A549 treated with CpdA at 1 μM for 4 hours (cell line): Measurements from ENCODE around the gene SH2D1B. TPM values are rescaled to one million over a fixed set of nuclear protein-coding genes. Genes with fewer than 3 reads are reported as not detected.

Experiments used
- total RNA-seq: library from RNA; stranded (reverse); fragments of 200-300 nt; extraction: Qiagen RNA extraction; gene quantifications from 5 replicates; pipeline ENCODE4 v1.2.3, GENCODE V29; 2022; ENCODE audit warnings: low read depth

The SH2D1B gene, protein sequence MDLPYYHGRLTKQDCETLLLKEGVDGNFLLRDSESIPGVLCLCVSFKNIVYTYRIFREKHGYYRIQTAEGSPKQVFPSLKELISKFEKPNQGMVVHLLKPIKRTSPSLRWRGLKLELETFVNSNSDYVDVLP
- 0.10 to 0.30 TPM (median 0.15 TPM) in 5 replicates for total RNA-seq

GRCh38 chr1:162412002-162412401 is at the start of gene SH2D1B:
Gene SH2D1B (minus strand): TSS chr1:162412136. CDS start chr1:162412016, 120 bp downstream.

DNA sequence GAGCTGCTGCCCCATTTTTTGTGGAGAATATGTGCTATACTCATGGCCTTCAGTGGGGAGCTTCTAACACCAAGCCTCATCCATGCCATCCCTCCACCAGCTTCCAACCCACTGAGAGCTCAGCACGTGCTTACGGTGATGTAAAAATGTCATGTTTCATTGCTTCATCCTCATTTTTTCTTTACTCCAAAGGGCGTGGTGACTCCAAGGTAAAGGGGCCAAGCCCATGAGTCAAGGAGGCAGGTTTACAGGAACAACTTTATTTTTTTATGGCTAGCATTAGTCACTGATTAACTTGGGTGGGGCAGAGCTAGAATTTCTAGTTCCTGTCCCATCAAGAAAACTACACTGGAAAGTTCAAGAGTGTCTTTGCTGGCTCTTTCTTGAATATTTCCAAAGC is 30.6 kb downstream of the SH2D1B start, which contains the start of gene C1orf226:
Gene C1orf226 (plus strand): TSS at position 346 of the 400 bp plus-strand sequence. CDS start 174 bp downstream, outside the sequence.

DNA sequence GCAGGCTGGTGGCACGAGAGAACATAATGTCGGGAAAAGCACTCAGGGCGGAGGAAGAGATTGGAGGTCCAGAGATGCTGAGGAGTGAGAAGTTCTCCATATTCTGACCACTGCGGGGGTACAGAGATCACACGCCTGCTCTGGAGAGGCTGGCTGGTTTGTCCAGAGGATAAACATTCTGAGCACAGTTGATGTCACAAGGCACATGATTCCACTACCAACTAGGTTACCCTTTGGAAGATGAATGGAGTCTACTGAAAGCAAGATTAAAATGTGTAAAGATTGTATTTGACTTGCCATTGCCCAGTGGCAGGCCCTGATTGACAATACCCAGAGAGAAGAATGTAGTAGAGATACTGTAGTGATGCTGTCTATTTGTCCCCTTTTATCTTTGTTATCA is 35.2 kb downstream of the SH2D1B start, which contains the start of gene SPATA46:
Gene SPATA46 (minus strand): TSS at position 164 of the 400 bp plus-strand sequence. CDS start 64 bp downstream, at position 100.

Other genes with a start within 250 kb of the SH2D1B start
- gene SPATA46, start 35.3 kb downstream of the SH2D1B start, total RNA-seq: not detected in 5 replicates
- gene C1orf226, start 30.4 kb downstream of the SH2D1B start, total RNA-seq: 0.66 to 1.2 TPM (median 0.90 TPM) in 5 replicates
- gene UHMK1, start 85.7 kb upstream of the SH2D1B start, total RNA-seq: 17.3 to 21.8 TPM (median 18.6 TPM) in 5 replicates
- gene UAP1, start 149.6 kb upstream of the SH2D1B start, total RNA-seq: 27.0 to 34.5 TPM (median 29.1 TPM) in 5 replicates
- gene DDR2, start 220.3 kb upstream of the SH2D1B start, total RNA-seq: 0.15 to 0.67 TPM (median 0.33 TPM) in 5 replicates